OCI-LY7 (cell line): Measurements from ENCODE around the gene MSL3B.

ENCODE experiments used
- EZH2phosphoT487 ChIP-seq: fragments of 200-600 bp; sonication (generic); IDR thresholded peaks from 2 replicates; pipeline ENCODE4 v1.6.1; 2018; ENCODE audit warnings: low read depth, borderline replicate concordance, mild to moderate bottlenecking, mixed run types, antibody characterized with exemption, low read length, moderate library complexity, mixed read lengths
- TF ChIP-seq, protein P1 (sequence below): fragments of 200-600 bp; sonication (generic); conservative IDR thresholded peaks from 2 replicates; pipeline ENCODE4 v1.5.1; 2014; ENCODE audit warnings: mild to moderate bottlenecking, antibody characterized with exemption, low read length, moderate library complexity, mixed read lengths

DNA sequence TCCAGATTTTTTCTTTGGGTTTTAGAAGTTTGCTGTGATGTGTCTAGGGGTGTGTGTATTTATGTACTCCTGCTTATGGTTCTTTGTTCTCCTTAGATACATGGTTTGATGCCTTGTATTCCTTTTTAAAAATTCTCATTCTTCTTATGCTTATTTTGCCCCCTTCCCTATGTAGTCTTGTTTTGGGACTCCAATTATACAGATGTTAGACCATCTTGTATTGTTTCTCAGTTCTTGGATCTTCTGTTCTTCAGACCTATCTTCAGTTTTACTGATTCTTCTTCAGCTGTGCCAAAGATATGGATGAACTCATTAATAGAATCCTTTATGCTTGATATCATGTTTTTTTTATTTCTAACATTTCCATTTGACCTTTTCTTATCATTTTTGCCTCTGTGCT, 14.2 kb upstream of the MSL3B start:
- TF ChIP-seq, protein P1, sequence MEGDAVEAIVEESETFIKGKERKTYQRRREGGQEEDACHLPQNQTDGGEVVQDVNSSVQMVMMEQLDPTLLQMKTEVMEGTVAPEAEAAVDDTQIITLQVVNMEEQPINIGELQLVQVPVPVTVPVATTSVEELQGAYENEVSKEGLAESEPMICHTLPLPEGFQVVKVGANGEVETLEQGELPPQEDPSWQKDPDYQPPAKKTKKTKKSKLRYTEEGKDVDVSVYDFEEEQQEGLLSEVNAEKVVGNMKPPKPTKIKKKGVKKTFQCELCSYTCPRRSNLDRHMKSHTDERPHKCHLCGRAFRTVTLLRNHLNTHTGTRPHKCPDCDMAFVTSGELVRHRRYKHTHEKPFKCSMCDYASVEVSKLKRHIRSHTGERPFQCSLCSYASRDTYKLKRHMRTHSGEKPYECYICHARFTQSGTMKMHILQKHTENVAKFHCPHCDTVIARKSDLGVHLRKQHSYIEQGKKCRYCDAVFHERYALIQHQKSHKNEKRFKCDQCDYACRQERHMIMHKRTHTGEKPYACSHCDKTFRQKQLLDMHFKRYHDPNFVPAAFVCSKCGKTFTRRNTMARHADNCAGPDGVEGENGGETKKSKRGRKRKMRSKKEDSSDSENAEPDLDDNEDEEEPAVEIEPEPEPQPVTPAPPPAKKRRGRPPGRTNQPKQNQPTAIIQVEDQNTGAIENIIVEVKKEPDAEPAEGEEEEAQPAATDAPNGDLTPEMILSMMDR: no peak
- TF ChIP-seq EZH2phosphoT487: no peak
